Skeletal muscle cell (primary cell): ENCODE data around the gene JPH4.

Source experiments
- DNase-seq: peaks from one replicate; pipeline ENCODE4 v3.0.0-alpha.2; 2010; ENCODE audit warnings: low read depth
- H3K4me3 ChIP-seq: 2 replicates; pipeline ENCODE4 v1.5.1; 2011; ENCODE audit warnings: low read depth, mild to moderate bottlenecking, control low read depth, low read length, moderate library complexity

Gene JPH4

DNA sequence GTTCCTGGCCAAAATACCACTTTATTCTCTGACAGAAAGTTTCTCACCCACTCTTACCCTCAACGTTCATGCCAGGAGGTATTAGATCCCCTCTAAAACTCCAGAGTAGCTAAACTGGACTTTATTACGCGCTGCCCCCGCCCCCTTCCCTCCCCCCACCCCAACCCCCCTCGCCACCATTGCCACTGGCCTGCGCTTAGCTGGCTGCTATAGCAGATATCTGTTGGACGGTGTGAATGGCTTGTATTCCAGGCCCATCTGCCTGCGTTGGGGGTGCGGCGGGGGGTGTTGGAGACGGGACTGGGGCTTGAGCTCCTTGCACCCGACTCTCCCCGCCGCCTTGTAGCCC lies 23.1 kb downstream of the JPH4 start:
- DNase-seq: no peak
- H3K4me3 ChIP-seq: peak overlapping the region; percentile 91

DNA sequence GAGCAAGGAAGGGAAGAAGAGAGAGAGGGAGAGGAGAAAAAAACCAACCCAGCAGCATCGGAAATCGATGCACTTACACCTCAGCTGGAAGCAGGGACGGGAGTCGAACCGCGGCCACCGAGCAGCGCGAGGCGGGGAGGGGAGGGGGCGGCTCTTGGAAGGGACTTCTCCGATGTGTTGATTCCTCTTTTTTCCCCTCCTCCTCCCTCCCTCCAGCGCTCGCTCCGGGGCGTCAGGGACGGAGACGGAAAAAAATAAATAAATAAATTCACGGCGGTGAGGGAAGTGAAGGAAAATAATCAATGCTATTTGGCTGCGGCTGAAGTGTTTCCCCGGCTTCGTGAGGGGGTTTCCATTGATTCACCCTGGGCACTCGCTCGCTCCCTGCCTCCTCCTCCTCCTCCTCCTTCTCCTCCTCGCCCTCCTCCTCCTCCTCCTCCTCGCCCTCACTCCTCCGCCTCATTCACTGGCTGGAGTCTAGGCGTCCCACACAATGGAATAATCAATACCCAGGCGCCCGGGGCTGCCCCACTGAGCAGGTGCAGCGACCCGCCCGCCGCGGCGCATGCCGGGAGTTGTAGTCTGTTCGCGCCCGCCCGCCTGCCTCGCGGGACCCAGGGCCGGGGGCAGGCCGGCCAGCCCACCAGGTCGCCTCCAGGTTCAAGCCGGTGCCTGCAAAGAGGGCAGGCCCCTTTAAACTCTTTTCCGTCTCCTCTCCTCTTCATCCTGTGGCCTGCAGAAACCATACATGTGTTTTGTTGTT lies 27.1 kb downstream of the JPH4 start, which contains the start of gene ZFHX2:
TSS of gene ZFHX2 (minus strand) at position 500 of the 763 bp plus-strand sequence. CDS start 16,440 bp downstream, outside the sequence.
- no peak for DNase-seq
- peak within 1 kb of the TSS; percentile 58 for H3K4me3 ChIP-seq

DNA sequence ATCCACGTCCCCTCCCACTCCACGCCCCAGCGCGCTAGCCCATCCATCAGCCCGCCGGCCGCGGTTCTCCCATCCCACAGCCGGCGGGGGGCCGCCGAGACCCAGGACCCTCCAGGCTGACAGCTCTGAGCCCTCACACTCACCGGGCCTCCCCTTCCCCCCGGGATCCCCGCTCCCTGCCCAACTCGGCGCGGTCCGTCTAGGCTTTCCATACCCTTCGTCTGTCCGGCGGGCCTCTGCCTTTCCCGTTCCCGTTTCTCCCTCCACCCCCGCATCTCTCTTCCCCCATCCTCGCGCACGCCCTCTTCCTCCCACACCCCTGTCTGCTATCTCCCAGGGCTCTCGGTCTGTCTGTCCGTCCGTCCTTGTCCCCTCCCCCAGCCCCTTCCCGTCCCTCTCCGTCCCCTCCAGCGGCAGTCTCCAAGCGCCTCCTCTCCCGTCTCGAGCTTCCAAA lies 27.8 kb downstream of the JPH4 start:
- no peak for DNase-seq
- H3K4me3 ChIP-seq: peak overlapping the region; percentile 58

DNA sequence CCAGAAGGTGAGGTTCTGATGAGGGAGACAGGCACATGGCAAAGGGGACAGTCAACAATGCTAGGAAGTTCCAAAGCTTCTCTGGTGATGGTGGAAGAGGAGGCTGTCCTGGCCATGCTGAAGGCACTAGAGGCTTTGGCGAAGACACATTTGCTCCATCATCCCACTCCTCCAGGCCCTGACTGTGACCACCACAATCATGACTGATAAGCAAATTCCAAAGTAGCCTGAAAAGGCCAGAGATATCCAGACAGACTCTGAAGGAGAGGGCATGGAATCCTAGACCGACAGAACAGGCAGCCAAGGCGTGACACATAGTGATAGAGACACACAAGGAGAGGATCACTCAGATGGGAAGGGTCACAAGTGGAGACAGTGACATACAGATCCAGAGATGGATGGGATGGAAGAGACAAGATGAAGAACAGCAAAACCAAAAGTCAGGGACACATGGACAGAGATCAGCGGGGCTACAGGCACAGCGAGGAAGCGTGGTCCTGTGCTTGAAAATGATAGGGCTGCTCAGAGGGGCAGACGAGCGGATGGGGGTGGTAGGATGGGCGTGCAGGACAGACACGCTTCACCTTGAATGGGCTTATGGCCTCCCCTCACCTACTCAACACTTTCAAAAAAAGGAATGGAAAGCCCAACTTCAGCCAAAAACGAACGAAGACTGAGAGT lies 28.3 kb downstream of the JPH4 start:
- H3K4me3 ChIP-seq: peak overlapping the region; percentile 58
- no peak for DNase-seq

DNA sequence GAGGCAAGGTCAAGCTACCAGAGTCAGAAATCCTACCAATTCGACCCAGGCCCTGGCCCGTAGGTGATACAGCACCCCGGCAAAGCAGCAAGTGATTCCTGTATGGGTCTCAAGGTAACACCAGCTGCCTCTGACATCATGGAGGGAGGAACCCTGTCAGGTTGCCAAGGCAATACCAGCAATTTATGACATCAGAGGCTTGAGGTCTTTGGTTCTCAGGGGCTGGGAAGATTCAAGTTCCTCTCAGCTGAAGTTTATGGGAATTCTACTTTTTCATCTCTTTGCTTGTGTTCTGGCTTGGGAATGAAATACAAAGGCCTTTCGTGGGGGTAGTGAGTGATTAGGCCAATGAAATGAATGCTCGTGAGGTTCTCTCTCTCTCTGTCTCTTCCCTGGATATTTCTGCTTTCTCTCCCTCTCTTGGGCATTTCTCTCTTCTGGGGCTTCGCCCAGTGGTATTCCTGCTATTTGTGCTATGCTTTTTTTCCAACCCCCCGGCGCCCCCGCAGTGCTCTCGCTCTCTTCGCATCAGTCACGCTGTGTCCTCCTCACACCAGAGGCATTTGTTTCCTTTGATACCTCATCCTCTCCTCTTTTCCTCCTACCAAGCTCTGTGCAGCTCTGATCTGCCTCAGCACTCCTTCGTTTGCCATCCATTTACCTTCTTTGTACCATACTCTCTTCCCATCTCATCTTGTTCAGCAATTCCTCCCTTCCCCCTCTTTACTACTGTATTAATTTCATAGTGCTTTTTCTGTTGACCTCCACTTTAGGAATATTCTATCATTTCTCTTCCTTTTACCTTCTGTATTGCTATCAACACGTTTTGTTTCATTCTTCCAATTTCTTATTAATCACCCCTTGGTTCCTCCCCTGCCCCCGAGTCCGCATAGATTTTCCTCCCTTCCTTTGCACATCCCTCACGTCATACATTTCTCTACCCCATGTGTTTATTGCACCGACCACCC lies 30.0 kb downstream of the JPH4 start:
- no peak overlapping the region for H3K4me3 ChIP-seq
- DNase-seq: no peak

DNA sequence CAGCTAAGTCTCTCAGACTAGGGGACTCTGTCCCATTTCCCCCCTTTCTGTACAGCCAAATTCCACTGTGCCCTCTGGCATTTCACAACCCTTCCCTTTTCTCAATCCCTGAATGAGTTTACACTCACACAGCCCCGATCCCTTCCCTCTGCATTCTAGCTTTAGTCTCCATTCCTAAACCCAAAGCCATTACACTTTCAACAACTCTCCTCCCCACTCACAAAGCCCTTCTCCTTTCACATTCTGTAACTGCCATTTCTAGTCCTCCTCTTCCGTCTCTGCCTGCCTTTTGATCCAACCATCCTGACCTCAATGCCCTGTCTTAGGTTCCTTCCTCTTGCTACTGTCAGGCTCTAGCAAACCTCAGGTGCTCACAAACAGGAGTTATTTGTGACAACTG lies 30.7 kb downstream of the JPH4 start:
- DNase-seq: no peak
- no peak overlapping the region for H3K4me3 ChIP-seq

DNA sequence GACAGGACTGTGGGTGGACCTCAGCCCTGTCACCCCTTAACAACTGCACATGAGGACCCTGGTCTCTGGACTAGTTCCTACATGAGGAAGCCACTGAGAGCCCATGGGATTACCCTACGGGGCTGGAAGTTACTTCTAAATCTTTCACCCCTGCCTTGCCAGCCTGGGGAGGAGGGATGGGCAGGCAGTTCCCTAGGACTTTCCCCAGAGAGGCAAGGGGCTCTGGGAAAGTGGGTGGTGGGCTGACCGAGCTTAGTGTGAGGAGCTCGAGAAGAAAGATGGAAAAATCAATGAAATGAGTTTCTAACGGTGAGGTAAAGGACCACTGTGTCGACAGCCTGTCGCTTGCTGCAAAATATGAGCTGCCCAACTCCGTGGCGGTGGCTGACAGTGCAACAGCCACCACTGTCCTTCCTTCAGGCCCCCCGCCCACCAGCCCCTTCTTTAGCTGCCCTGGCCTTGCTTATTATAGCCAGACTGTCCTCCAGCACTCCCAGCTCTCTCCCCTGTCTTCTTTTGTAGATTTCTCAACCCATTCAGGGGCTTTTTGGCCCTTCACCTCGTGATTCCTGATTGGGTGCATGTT lies 32.0 kb downstream of the JPH4 start:
- DNase-seq: no peak
- H3K4me3 ChIP-seq: no peak overlapping the region

DNA sequence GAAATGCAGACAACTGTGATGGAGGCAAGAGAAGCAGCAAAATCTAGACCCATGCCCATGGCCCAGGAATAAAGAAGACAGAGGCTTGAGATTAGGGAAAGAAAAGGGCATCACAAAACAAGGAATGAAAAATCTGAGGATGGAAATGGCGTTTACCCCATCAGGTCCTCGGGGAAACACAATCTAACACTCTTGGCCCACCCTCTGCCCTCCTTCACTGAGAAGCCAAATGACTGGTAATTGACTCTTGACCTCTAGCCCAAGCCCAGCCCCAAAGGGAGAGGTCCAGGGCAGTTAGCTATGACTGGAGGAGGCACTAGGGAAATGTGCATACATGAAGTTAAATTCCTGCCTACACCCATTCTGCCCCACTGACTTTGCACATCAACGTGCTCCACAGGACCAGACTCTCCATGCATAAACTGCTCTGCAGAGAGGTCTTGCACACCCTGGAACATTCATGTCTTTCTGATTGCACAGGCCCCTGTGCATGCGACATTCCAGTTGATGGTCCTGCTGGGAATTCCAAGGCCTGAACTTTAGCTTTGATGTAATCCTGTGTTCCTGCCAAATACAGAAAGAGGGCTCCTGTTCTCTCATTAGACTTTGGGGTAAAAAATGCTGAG lies 32.7 kb downstream of the JPH4 start:
- no peak for DNase-seq

DNA sequence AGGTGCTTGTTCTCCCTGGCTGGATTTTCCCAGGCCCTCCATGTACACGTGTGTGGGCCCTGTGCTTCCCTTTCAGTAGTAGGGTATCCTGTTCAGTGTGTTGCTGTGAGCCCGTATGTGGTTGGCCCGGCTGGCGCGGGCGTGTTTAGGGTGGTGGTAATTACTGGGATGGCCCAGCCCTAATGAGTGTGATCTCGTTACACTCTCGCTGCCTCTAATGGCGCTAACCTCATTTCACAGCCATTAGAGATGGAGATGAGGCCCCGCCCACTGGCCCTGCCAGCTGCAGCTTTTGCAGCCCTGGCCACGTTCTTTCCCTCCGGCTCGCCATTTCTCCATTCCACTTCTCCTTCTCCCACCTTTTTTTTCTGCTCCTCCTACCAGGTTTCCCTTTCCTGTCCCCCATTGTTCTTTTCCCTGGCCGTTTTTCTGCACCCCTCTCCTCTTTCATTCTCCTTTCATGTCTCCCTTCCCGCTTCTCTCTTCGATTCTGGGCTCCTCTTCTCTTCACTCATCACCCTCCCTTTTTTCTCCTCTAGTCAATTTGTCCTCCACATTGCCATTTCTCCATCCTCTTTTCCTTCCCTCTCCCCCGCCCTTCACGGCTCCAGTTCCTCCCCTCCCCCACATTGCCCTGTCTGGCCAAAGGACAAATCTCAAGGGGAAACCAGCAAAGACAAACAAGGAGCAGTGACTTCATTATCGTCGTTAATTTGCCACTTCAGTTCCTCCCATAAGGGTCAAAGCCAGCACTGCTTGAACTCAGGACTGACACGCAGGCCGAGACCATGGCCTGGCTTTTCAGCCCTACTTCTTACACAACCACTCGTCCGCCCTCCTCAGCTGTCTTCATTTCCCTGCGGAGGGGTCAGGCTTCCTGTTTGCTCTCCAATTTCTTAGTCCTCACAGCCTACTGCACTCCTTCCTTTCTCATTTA lies 33.8 kb downstream of the JPH4 start:
- no peak for DNase-seq
- H3K4me3 ChIP-seq: no peak overlapping the region

More for the DNA sequence above, 32.7 kb downstream of the JPH4 start:
- H3K4me3 ChIP-seq: no peak overlapping the region

DNA sequence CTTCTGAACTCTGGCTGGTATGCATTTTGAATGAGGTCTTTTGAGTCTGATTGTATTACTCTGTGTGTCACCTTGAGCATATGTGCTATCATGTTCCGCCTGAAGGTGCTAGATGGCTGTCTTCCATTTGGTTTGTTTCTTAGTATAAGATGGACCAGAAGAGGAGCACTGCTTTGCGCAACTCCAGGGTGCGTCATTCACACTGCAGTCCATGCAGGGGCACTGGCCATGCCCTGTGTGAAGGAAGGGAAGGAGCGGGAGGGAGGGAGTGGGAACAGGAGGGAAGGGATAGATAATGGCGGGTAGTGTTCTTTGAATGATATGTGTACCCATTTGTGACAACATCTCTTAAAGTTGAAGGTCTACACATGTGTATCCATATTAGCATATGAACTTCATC lies 35.2 kb downstream of the JPH4 start:
- no peak overlapping the region for H3K4me3 ChIP-seq
- no peak for DNase-seq

DNA sequence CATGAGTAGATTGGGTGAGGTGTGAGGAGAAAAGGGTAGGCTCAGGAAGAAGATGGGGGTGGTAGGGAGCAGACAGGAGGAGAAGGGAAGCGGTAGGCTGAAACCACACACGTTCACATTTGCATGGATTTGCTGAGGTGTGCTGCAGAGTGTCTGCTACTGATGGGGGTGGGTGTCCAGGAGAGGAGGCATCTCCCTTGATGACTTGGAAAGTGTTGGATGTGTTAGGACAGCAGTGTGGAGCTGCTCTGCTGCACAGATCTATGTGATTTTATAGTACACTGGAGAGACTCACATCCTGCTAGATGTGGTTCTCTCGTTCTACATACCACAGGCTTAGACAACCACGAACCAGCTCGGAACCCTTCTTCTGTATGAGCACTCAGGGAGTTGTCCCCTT lies 36.3 kb downstream of the JPH4 start:
- H3K4me3 ChIP-seq: no peak overlapping the region
- no peak for DNase-seq

DNA sequence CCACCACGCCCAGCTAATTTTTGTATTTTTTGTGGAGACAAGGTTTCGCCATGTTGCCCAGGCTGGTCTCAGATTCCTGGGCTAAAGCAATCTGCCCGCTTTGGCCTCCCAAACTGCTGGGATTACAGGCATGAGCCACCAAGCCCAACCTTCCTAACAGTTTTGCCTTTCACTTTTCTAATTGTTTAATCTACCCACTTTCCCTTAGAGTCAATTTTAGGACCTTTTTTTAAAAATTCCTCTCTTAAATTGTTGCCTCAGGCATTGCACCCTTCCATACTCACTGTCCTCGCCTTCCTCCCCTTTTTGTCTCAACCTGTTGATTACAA lies 38.5 kb downstream of the JPH4 start:
- H3K4me3 ChIP-seq: no peak overlapping the region
- no peak for DNase-seq

DNA sequence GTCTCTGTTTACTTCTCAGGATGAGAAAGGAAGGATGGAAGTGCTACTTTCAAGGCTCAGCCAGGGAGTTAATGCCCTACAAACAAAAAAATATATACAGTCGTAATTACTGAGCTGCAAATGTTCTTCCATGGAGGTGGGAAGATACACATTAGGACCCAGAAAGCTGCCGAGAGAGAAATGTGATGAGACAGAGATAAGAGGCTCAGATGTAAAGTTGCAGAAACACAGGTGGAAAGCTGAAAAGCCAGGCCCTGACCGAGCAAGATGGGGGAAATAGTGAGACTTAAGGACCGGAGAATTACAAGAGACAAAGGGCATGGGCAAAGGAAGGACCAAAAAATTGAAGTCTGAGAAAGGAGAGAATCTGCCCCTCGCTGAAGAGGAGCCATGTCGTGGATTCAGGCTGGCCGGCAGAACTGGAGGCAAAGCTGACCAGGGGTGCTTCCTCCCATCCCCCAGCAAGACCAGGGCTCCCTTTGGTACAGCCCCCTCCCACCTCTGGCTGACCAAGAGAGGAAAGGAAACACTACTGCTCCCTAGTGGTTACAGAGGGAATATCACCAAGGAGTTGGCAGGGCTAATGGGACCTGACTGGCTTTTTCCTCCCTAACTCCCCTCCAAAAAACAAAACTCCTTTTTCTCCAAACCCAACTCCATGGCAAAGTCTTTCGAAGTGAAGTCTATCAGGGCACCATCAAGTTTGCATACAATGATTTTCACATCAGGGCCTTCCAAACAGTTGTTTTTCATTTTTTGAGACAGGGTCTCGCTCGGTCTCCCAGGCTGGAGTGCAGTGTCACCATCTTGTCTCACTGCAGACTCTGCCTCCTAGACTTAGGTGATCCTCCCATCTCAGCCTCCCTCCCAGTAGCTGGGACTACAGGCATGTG lies 39.1 kb downstream of the JPH4 start:
- no peak overlapping the region for H3K4me3 ChIP-seq
- DNase-seq: no peak

DNA sequence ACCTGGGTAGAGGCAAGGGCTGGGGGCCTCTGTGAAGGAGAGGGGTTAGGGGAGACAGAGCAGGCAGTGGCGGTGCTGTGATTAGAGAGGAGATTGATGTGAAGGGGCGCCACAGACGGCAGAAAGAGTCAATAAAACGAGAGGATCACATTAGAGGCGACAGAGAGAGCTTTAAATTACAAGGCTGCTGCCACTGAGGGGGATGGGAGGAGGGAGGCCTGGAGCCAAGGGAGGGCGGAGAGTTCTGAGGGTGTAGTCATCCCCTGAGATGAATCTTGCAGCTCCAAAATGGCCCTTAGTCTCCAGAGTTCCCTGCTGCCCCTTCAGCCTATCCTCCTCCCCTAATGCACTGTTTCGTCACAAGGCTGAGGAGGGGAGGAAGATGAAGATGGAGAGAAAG lies 39.8 kb downstream of the JPH4 start:
- no peak overlapping the region for H3K4me3 ChIP-seq
- DNase-seq: no peak

DNA sequence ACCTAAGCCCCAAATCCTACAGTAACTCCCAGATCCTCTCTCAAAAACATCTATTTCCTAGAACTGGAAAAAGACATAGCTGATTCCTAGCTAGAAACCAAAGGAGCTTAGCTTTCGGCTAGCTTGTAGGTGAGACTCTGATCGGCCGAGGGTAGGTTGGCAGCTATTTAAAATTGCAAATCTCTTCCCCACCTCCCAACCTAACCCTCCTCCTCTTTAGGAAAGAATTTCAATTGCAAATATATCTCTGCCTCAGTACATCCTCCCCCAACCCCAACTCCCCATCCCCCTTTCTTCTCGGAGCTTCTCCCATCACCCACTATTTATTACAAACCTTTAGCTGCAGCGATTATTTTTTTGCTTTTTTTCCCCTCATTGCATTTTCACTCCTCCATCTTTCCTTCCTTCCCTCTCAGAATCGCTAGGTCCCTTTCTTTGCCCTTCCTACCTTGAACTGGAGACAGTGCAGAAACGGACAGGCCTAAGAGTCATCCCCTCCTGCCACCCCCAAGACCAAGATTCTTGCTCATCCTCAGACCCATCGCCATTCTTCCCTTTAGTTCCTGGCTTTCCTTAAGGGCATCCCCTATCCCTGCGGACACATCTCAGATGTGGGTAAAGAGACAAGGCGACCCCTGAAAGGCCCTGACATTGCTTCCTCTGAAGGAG lies 40.4 kb downstream of the JPH4 start:
- no peak for DNase-seq
- no peak overlapping the region for H3K4me3 ChIP-seq

DNA sequence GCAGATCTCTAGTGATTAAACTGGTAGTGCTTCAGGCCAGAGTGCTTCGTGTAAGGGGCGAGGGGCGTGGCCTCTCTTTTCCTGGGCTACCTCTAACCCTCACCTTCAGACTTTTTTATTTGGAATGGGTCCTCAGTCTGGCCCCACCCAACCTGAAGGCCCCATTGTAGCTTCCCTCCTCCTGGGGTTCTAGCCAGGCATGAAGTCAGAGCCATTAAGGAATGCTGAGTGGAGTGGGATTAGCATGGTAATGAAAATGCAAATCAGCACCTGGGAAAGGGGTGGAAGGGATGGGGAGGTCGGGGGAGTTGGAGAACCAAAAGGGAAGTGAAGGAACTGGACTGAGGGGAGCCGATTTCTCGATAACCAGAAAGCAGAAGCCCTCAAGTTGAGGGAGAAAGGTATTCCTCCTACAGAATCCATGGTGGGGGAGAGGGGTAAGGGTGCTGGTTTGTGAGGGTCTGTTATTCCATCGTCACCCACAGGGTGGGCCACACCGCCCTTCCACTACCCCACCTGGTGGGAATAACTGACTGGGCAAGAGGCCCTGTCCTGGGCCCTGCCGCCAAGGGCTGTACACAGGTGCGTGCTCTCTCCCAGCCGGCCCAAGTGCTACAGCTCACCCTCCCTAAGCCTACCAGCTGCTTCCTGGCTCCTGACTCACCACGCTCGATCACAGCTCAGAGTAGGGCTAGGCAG lies 41.1 kb downstream of the JPH4 start:
- DNase-seq: no peak
- H3K4me3 ChIP-seq: no peak overlapping the region
